Endothelial cell of umbilical vein (primary cell): Measurements from ENCODE around the gene GNG3. TPM values are rescaled to one million over a fixed set of nuclear protein-coding genes. Genes with fewer than 3 reads are reported as not detected.

Source experiments
- BruUV-seq: library from RNA; stranded (reverse); fragments of 400-500 nt; replicated peaks from 2 replicates; lab custom pipeline; 2021; lab: Mats Ljungman, UMichigan
- CTCF ChIA-PET: fragments of 300-600, 350-600 bp; sonication (Branson Sonifier 250); formaldehyde crosslinking; loops from one replicate; lab custom pipeline; 2021; ENCODE audit warnings: antibody characterized with exemption, inconsistent platforms; lab: Charles Lee
- POLR2A ChIA-PET: fragments of 300-600, 350-600 bp; sonication (Branson Sonifier 250); formaldehyde crosslinking; loops from one replicate; lab custom pipeline; 2021; ENCODE audit warnings: antibody characterized with exemption, inconsistent platforms; lab: Charles Lee
- DNase-seq: peaks from one replicate; pipeline ENCODE4 v3.0.0-alpha.2; 2011; ENCODE audit warnings: low read depth, low spot score
- FAIRE-seq: peaks from 2 replicates; lab custom pipeline; 2011; peaks lifted over from hg19 to GRCh38; lab: Jason Lieb, UNC
- H2AFZ ChIP-seq: 2 replicates; pipeline ENCODE4 v1.6.0; 2012; ENCODE audit warnings: low read depth, low read length, control low read depth, inconsistent platforms
- H3K27ac ChIP-seq: 2 replicates; pipeline ENCODE4 v1.5.1; 2011; ENCODE audit warnings: low read depth, mild to moderate bottlenecking, control low read depth, low read length, moderate library complexity; ENCODE audit not compliant: insufficient read depth
- H3K27me3 ChIP-seq, 2 experiments: 2 replicates each; pipeline versions ENCODE4 v1.6.0 to v1.6.1; 2011; ENCODE audit warnings: low read length in 2 of 2, mixed read lengths in 1 of 2; ENCODE audit not compliant: control insufficient read depth in 2 of 2, insufficient read depth in 2 of 2
- H3K36me3 ChIP-seq, 2 experiments: 2 replicates in 1 of 2; 3 replicates in 1 of 2; pipeline ENCODE4 v1.5.1; 2011; ENCODE audit warnings: low read length in 2 of 2, mild to moderate bottlenecking in 1 of 2, moderate library complexity in 1 of 2; ENCODE audit not compliant: control insufficient read depth in 2 of 2, insufficient read depth in 2 of 2; ENCODE audit errors: extremely low read depth in 1 of 2
- H3K4me1 ChIP-seq: 3 replicates; pipeline ENCODE4 v1.5.1; 2011; ENCODE audit warnings: mild to moderate bottlenecking, low read length; ENCODE audit not compliant: control insufficient read depth, insufficient read depth; ENCODE audit errors: extremely low read depth
- H3K4me2 ChIP-seq: 2 replicates; pipeline ENCODE4 v1.6.1; 2011; ENCODE audit warnings: low read length, control low read depth, mixed read lengths; ENCODE audit not compliant: insufficient read depth
- H3K4me3 ChIP-seq, 3 experiments: fragments of 200-600 bp in 1 of 3; sonication (generic), shearing (Covaris generic) in 1 of 3; replicated peaks in 1 of 3; 2 replicates each; pipeline ENCODE4 v1.5.1; 2011 to 2016; ENCODE audit warnings: control low read depth in 3 of 3, low read length in 3 of 3, mild to moderate bottlenecking in 2 of 3, inconsistent platforms in 1 of 3, low read depth in 1 of 3, moderate library complexity in 1 of 3; ENCODE audit not compliant: insufficient read depth in 1 of 3
- H3K79me2 ChIP-seq: 2 replicates; pipeline ENCODE4 v1.6.0; 2012; ENCODE audit warnings: low read length, inconsistent platforms; ENCODE audit not compliant: control insufficient read depth, insufficient read depth
- H3K9ac ChIP-seq: replicated peaks from 2 replicates; pipeline ENCODE3; 2011; ENCODE audit warnings: low read length, control low read depth; ENCODE audit not compliant: insufficient read depth; ENCODE audit errors: extremely low read depth
- H3K9me1 ChIP-seq: replicated peaks from 3 replicates; pipeline ENCODE4 v1.6.0; 2011; ENCODE audit warnings: mild to moderate bottlenecking, low read length; ENCODE audit not compliant: control insufficient read depth, insufficient read depth; ENCODE audit errors: extremely low read depth
- H3K9me3 ChIP-seq: replicated peaks from 2 replicates; pipeline ENCODE4 v1.5.1; 2012; ENCODE audit warnings: low read length, inconsistent platforms; ENCODE audit not compliant: control insufficient read depth, insufficient read depth
- H4K20me1 ChIP-seq: replicated peaks from 2 replicates; pipeline ENCODE3; 2011; ENCODE audit warnings: mild to moderate bottlenecking, low read length; ENCODE audit not compliant: control insufficient read depth, insufficient read depth; ENCODE audit errors: extremely low read depth
- CTCF ChIP-seq, 2 donors: IDR thresholded peaks; 1 replicate in 1 of 2; 2 replicates in 1 of 2; pipeline ENCODE4 v1.5.1; 2011; ENCODE audit warnings: low read length in 2 of 2, mild to moderate bottlenecking in 2 of 2, moderate library complexity in 2 of 2, control low read depth in 1 of 2, inconsistent platforms in 1 of 2, low read depth in 1 of 2; ENCODE audit not compliant: insufficient read depth in 1 of 2; ENCODE audit errors: extremely low read depth in 1 of 2
- EZH2 ChIP-seq: IDR thresholded peaks from 2 replicates; pipeline ENCODE4 v1.6.1; 2012; ENCODE audit warnings: borderline replicate concordance, low read depth, mild to moderate bottlenecking, moderate library complexity, low read length, inconsistent platforms; ENCODE audit not compliant: severe bottlenecking
- FOS ChIP-seq: IDR thresholded peaks from 2 replicates; pipeline ENCODE4 v1.6.1; 2011; ENCODE audit warnings: mild to moderate bottlenecking, low read length, moderate library complexity, borderline replicate concordance; ENCODE audit not compliant: insufficient read depth
- GATA2 ChIP-seq: IDR thresholded peaks from 2 replicates; pipeline ENCODE4 v1.7.0; 2011; ENCODE audit warnings: low read depth, mild to moderate bottlenecking, moderate library complexity, mixed read lengths, low read length; ENCODE audit not compliant: insufficient read length, insufficient read depth
- MAX ChIP-seq: IDR thresholded peaks from 2 replicates; pipeline ENCODE4 v1.6.1; 2011; ENCODE audit not compliant: insufficient read depth, insufficient read length
- MYC ChIP-seq: IDR thresholded peaks from one replicate; pipeline ENCODE4 v1.6.1; 2011; ENCODE audit warnings: mild to moderate bottlenecking, low read depth, low read length
- POLR2A ChIP-seq: IDR thresholded peaks from 2 replicates; pipeline ENCODE4 v1.6.1; 2012; ENCODE audit warnings: low read depth, mild to moderate bottlenecking, control low read depth, low read length
- POLR2AphosphoS5 ChIP-seq: IDR thresholded peaks from 2 replicates; pipeline ENCODE4 v1.6.1; 2012; ENCODE audit warnings: low read depth, mild to moderate bottlenecking, control low read depth, low read length, moderate library complexity; ENCODE audit not compliant: insufficient read depth
- dilution Hi-C: fragments of 300-500 bp; cut with MboI; formaldehyde crosslinking; loops from one replicate; pipeline ENCODE4 v1.15.0; 2019; ENCODE audit warnings: low sequenced_read_pairs; ENCODE audit not compliant: extremely low pct_ligation_motif_present
- intact Hi-C: fragments of 100-400 bp; cut with micrococcal nuclease; formaldehyde crosslinking; loops from one replicate; pipeline ENCODE4 v1.10.0; 2022
- polyA plus RNA-seq, 4 experiments: library from polyadenylated mRNA; depleted of rRNA in 3 of 4; stranded (reverse) in 3 of 4; unstranded in 1 of 4; fragments of >200 nt; gene quantifications; 2 replicates each; pipeline versions ENCODE4 v1.2.1 to v1.2.3, GENCODE V29; 2011 to 2012; ENCODE audit warnings: missing spikeins in 1 of 4
- total RNA-seq: library from RNA; stranded (reverse); gene quantifications from 2 replicates; pipeline ENCODE4 v1.2.3, GENCODE V29; 2021

The GNG3 gene
- total and polyA plus RNA-seq, 2 donors (not counting 3 experiments of a cell fraction or from before 2014, with no cell fraction given): not detected

GRCh38 chr11:62727165-62727871, 19.8 kb downstream of the GNG3 start, which contains the start of gene HNRNPUL2:
HNRNPUL2 (minus strand) TSS chr11:62727457; CDS start chr11:62727156, 301 bp downstream.
- ChIA-PET POLR2A (interaction anchor here (0.7 to 3.2 kb wide), 13 partner anchors 9 to 154 kb away, joined by 3 to 25 read pairs (median 5); partner anchors contain the start of genes C11orf98, CSKMT, EEF1G and GANAB), CTCF (interaction anchor here (0.6 to 4.5 kb wide), 10 partner anchors 13 to 303 kb away, joined by 3 to 39 read pairs (median 4); partner anchors contain the start of genes SLC3A2, TAF6L, TMEM179B and ZBTB3)
- dilution Hi-C loops: no loop called here
- peak within 1 kb of the TSS; percentile 67 for H3K27ac ChIP-seq
- H3K36me3 ChIP-seq: peaks cover 5 to 16% of the 10 kb centered on the region in 2 experiments
- H3K79me2 ChIP-seq: peaks cover 72% of the 10 kb centered on the region
- TF ChIP-seq POLR2AphosphoS5 (peak; percentile 92), MYC (no peak), POLR2A (peak; percentile 92), FOS (no peak), EZH2 (no peak), MAX (peak; percentile 17), CTCF (IDR thresholded peaks at IDR 0.05; ENCODE audit: extremely low read depth in 1 of 2, insufficient read depth in 1 of 2, low read depth in 1 of 2, low read length in 2 of 2) (no peak), GATA2 (no peak)
- DNase-seq: peak; percentile 99
- FAIRE-seq: peak; percentile 95
- no TSS peak for BruUV-seq
- peak within 1 kb of the TSS; percentile 86 for H2AFZ ChIP-seq
- H3K9me1 ChIP-seq: no peaks in the 10 kb centered on the region
- H3K9me3 ChIP-seq: no peaks in the 10 kb centered on the region
- H3K4me1 ChIP-seq: peaks cover 15% of the 10 kb centered on the region
- peak within 1 kb of the TSS; percentile 71 to 99 (median 94) for H3K4me3 ChIP-seq
- peak within 1 kb of the TSS; percentile 82 for H3K9ac ChIP-seq
- no peaks in the 10 kb centered on the region for H4K20me1 ChIP-seq
- intact Hi-C loops: loop anchor here (1.0 to 5.0 kb wide), 7 partner anchors 18 to 155 kb away; partner anchors contain the start of genes GANAB, SLC3A2, TAF6L and TMEM223
- no peaks in the 10 kb centered on the region for H3K27me3 ChIP-seq
- H3K4me2 ChIP-seq: peak within 1 kb of the TSS; percentile 93
